ENCODE data around the gene SHH.
A peak's percentile ranks its signal among the peaks of the same experiment; 100 is the strongest.

SHH gene

DNA sequence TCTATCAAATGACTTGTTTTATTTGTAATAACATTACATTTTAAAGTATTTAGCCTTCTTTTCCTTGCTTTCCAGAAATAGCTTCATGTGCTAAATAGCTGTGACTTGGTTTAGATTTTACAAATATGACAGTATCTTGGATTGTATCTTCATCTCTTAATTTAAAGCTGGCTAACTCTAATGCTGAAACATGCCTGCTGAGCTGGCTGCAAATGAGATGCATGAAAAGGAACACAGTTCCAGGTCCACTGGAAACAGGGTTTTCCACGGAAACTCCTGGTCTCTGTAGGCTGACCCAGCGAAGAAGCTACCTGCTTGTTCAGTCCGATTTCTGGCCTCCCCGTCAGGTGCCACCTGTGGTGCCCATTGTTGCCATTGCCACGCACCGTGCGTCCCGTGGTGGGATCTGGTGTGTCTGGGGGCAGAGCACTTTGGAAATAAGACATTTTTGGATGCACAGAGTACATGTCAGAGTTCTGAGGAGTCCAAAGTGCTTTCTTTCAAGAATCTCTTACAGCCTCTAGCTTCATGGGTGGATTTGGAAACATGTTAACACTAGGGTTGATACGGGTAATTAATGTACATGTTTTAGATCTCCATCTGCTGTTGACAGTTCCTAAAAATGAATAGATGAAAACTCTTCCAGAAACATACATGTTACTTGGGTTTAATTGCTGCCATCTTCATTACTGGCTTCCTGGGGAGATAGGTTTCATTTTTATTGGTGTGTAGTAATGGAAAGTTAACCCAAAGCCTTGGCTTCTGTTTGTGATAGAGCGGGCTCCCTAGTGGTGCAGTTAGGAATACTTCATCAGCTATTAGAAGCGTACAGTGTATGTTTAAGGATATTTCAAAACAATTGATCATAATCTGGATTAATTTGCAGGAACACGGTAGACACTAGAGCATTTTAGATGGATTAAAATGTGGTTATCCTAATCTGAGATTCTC lies 45.0 kb downstream of the SHH start:
- DNase-seq (ENCODE audit: low read depth) = no peak
- TF ChIP-seq, protein P1, sequence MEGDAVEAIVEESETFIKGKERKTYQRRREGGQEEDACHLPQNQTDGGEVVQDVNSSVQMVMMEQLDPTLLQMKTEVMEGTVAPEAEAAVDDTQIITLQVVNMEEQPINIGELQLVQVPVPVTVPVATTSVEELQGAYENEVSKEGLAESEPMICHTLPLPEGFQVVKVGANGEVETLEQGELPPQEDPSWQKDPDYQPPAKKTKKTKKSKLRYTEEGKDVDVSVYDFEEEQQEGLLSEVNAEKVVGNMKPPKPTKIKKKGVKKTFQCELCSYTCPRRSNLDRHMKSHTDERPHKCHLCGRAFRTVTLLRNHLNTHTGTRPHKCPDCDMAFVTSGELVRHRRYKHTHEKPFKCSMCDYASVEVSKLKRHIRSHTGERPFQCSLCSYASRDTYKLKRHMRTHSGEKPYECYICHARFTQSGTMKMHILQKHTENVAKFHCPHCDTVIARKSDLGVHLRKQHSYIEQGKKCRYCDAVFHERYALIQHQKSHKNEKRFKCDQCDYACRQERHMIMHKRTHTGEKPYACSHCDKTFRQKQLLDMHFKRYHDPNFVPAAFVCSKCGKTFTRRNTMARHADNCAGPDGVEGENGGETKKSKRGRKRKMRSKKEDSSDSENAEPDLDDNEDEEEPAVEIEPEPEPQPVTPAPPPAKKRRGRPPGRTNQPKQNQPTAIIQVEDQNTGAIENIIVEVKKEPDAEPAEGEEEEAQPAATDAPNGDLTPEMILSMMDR (conservative IDR thresholded peaks at IDR 0.05; ENCODE audit: control insufficient read depth, insufficient read depth, low read depth, low read length) = no peak
- no peak overlapping the region for H3K4me3 ChIP-seq (ENCODE audit: control insufficient read depth, low read depth, low read length)

DNA sequence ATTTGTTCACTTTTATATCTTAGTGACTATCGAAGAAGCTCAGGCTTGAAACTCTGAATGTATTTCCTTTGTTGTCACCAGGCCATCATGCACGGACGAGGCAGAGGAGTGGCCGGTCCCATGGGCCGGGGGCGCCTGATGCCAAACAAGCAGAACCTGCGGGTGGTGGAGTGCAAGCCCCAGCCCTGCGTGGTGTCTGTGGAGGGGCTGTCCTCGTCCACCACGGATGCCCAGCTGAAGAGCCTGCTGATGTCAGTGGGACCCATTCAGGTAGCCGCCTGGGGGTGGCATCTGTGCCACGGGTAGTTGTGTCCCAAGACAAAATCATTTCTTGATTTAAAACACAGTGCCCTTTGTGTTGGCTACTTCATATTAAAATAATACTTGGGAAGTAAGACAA lies 45.9 kb downstream of the SHH start:
- no peak for DNase-seq (ENCODE audit: low read depth)
- TF ChIP-seq, protein P1 (conservative IDR thresholded peaks at IDR 0.05; ENCODE audit: control insufficient read depth, insufficient read depth, low read depth, low read length) = no peak
- no peak overlapping the region for H3K4me3 ChIP-seq (ENCODE audit: control insufficient read depth, low read depth, low read length)

DNA sequence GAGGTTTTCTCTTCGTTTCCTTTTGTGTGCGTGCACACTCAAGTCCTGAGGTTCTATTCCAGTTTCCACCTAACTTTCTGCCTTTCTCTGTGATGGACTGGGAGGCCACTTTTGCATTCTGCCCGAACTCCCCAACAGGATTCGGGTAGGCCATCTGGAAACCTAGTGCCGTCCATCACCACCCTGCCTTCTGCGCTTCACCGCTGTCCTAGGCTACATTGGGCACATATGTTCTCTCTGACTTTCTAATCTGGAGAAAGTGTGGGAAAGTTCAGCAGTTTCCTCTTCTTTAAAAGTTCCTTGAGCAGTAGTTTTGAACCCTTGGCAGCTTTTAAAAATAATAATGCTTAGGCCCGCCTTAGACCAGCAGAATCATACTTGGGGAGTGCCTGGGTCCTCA lies 46.8 kb downstream of the SHH start:
- TF ChIP-seq, protein P1 (conservative IDR thresholded peaks at IDR 0.05; ENCODE audit: control insufficient read depth, insufficient read depth, low read depth, low read length) = no peak
- no peak for DNase-seq (ENCODE audit: low read depth)
- H3K4me3 ChIP-seq (ENCODE audit: control insufficient read depth, low read depth, low read length) = no peak overlapping the region

DNA sequence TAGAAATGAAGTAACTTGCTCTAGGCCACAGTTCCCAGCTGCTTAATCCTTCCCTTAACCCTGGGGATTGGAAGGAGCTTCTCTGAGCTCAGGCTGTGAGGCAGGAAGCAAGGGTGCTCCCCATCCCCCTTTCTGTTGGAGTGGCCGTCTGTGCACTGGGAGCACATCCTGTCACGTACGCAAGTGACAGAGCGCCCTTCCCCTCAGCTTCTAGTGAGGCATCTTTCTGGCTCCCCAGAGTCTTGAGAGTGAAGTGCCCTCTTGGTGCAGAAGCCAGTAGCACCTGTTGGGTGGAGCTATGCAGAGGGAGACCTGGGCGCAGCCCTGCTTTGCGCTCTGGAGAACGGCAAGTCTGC lies 47.8 kb downstream of the SHH start:
- no peak for DNase-seq (ENCODE audit: low read depth)
- TF ChIP-seq, protein P1 (conservative IDR thresholded peaks at IDR 0.05; ENCODE audit: control insufficient read depth, insufficient read depth, low read depth, low read length) = no peak
- H3K4me3 ChIP-seq (ENCODE audit: control insufficient read depth, low read depth, low read length) = no peak overlapping the region

DNA sequence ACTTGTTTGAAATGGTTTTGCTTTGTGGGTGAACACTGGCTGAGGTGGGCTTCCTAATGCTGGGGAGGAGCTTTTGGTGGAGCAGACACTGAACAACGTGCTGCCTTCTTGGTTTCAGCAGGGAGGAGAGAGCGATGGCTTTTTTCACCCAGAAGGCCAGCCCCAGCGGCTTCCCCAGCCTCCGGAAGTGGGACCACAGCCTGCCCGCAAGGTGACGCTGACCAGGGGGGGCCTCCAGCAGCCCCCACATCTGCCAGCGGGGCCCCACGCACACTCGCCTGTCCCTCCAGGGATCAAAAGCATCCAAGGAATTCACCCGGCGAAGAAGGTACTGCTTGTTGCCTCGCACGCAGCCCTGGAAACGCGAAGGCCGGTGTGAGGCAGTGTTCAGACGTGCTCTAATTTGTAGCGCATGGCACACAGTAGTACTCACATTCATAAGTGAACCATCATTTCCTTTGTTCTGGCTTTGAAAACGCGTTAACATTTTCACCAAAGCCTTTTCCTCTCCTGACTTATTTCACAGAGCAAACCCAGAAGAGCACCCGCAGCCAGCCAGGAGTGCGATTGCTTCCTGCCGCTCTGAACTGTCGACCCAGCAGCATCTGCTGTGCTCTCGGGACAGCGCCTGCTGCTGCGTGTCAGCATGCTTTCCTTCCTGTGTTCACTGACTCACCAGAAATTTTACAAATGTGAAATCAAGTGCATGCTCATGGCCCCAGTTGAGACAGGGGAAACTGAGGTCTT lies 48.4 kb downstream of the SHH start:
- TF ChIP-seq, protein P1 (conservative IDR thresholded peaks at IDR 0.05; ENCODE audit: control insufficient read depth, insufficient read depth, low read depth, low read length) = no peak
- DNase-seq (ENCODE audit: low read depth) = peak; percentile 45
- no peak overlapping the region for H3K4me3 ChIP-seq (ENCODE audit: control insufficient read depth, low read depth, low read length)

DNA sequence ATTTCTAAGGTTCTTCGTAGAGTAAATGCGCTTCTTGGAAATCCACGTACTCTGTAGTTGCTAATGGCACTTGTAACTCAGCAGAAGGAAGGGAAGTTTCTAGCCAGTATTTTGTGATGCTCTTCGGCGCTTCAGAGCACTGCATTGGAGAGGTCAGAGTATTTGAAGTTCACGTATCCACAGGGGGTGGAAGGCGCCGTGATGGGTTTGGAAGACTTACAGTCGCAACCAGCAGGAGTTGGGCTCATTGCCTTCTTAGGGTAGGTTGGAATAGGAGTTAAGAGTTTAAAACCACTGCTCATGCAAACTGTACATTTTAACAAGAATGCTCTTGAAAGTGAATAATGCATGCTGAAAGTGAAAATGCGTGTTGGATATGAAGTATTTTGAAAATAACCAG lies 49.1 kb downstream of the SHH start:
- TF ChIP-seq, protein P1 (conservative IDR thresholded peaks at IDR 0.05; ENCODE audit: control insufficient read depth, insufficient read depth, low read depth, low read length) = no peak
- DNase-seq (ENCODE audit: low read depth) = no peak
- no peak overlapping the region for H3K4me3 ChIP-seq (ENCODE audit: control insufficient read depth, low read depth, low read length)

All from fibroblast of mammary gland (primary cell).